CD14-positive monocyte (primary cell): Measurements from ENCODE around the gene HNF4A. TPM values are rescaled to one million over a fixed set of nuclear protein-coding genes. Genes with fewer than 3 reads are reported as not detected.
"Not testable (repeated sequence)": the region's sequence is repeated elsewhere in the genome, so short reads cannot be mapped to it uniquely, and the experiment has no call there.

Experiments
- DNase-seq, 3 donors: peaks; one replicate each; pipeline ENCODE4 v3.0.0-alpha.2; 2011 to 2022
- H2AFZ ChIP-seq: 2 replicates; pipeline ENCODE4 v1.6.0; 2012; ENCODE audit warnings: mild to moderate bottlenecking, low read depth, low read length, inconsistent platforms; ENCODE audit not compliant: insufficient read depth, poor library complexity, severe bottlenecking
- H3K27ac ChIP-seq, 2 donors: 1 replicate in 1 of 2; 2 replicates in 1 of 2; pipeline ENCODE4 v1.5.1; 2012 to 2013; ENCODE audit warnings: low read length in 2 of 2, control low read depth in 1 of 2, inconsistent platforms in 1 of 2, low read depth in 1 of 2, mild to moderate bottlenecking in 1 of 2
- H3K27me3 ChIP-seq, 2 donors: one replicate each; pipeline versions ENCODE4 v1.6.0 to v1.6.1; 2011 to 2013; ENCODE audit warnings: low read length in 2 of 2; ENCODE audit not compliant: control insufficient read depth in 2 of 2, insufficient read depth in 2 of 2
- H3K36me3 ChIP-seq, 2 donors: replicated peaks in 1 of 2; 1 replicate in 1 of 2; 2 replicates in 1 of 2; pipeline versions ENCODE4 v1.5.1 to v1.6.1; 2012 to 2013; ENCODE audit warnings: low read length in 2 of 2, control low read depth in 1 of 2, inconsistent platforms in 1 of 2, mild to moderate bottlenecking in 1 of 2; ENCODE audit not compliant: insufficient read depth in 2 of 2, control insufficient read depth in 1 of 2
- H3K4me1 ChIP-seq, 2 donors: 1 replicate in 1 of 2; 2 replicates in 1 of 2; pipeline versions ENCODE4 v1.5.1 to v1.6.1; 2012 to 2013; ENCODE audit warnings: low read length in 2 of 2, control low read depth in 1 of 2, inconsistent platforms in 1 of 2, mild to moderate bottlenecking in 1 of 2, moderate library complexity in 1 of 2; ENCODE audit not compliant: insufficient read depth in 2 of 2, control insufficient read depth in 1 of 2
- H3K4me2 ChIP-seq: replicated peaks from 2 replicates; pipeline ENCODE3; 2012; ENCODE audit warnings: low read length, moderate library complexity, mild to moderate bottlenecking; ENCODE audit not compliant: poor library complexity, severe bottlenecking; ENCODE audit errors: extremely low read depth
- H3K4me3 ChIP-seq, 3 experiments: fragments of 200-600 bp in 1 of 3; sonication (generic) in 1 of 3; replicated peaks in 1 of 3; 1 replicate in 2 of 3; 2 replicates in 1 of 3; pipeline ENCODE4 v1.5.1; 2011 to 2013; ENCODE audit warnings: low read length in 3 of 3, mild to moderate bottlenecking in 3 of 3, control low read depth in 2 of 3, low read depth in 2 of 3, inconsistent platforms in 1 of 3, moderate library complexity in 1 of 3
- H3K79me2 ChIP-seq: 2 replicates; pipeline ENCODE4 v1.6.0; 2012; ENCODE audit warnings: mild to moderate bottlenecking, control low read depth, inconsistent platforms, low read length, moderate library complexity; ENCODE audit not compliant: insufficient read depth
- H3K9ac ChIP-seq: 2 replicates; pipeline ENCODE4 v1.6.0; 2017; ENCODE audit warnings: low read length, mild to moderate bottlenecking; ENCODE audit not compliant: insufficient read depth, poor library complexity, severe bottlenecking
- H3K9me3 ChIP-seq, 2 donors: replicated peaks in 1 of 2; 1 replicate in 1 of 2; 2 replicates in 1 of 2; pipeline versions ENCODE4 v1.5.1 to v1.6.1; 2012 to 2013; ENCODE audit warnings: low read length in 2 of 2, control low read depth in 1 of 2; ENCODE audit not compliant: control insufficient read depth in 1 of 2, insufficient read depth in 1 of 2
- H4K20me1 ChIP-seq: 2 replicates; pipeline ENCODE4 v1.6.0; 2012; ENCODE audit warnings: mild to moderate bottlenecking, low read length, control low read depth, moderate library complexity; ENCODE audit not compliant: insufficient read depth
- H3K27ac Mint-ChIP-seq, 7 donors: one replicate each; pipeline ENCODE4 v1.8.0; 2020; ENCODE audit warnings: mild to moderate bottlenecking in 7 of 7, mixed read lengths in 7 of 7, moderate library complexity in 6 of 7, inconsistent platforms in 2 of 7
- H3K27me3 Mint-ChIP-seq, 3 donors: one replicate each; pipeline ENCODE4 v1.8.0; 2021 to 2022; ENCODE audit warnings: low read depth in 3 of 3, mild to moderate bottlenecking in 3 of 3, mixed read lengths in 3 of 3, moderate library complexity in 3 of 3, inconsistent platforms in 1 of 3
- H3K36me3 Mint-ChIP-seq, 2 donors: one replicate each; pipeline ENCODE4 v1.8.0; 2020; ENCODE audit warnings: mixed read lengths in 2 of 2, inconsistent platforms in 1 of 2, mild to moderate bottlenecking in 1 of 2
- H3K4me1 Mint-ChIP-seq: one replicate; pipeline ENCODE4 v1.8.0; 2020; ENCODE audit warnings: mild to moderate bottlenecking, mixed read lengths
- H3K4me3 Mint-ChIP-seq, 2 donors: one replicate each; pipeline ENCODE4 v1.8.0; 2020; ENCODE audit warnings: mild to moderate bottlenecking in 2 of 2, mixed read lengths in 2 of 2, moderate library complexity in 1 of 2
- H3K9me3 Mint-ChIP-seq, 7 donors: one replicate each; pipeline ENCODE4 v1.8.0; 2020 to 2022; ENCODE audit warnings: mixed read lengths in 7 of 7, mild to moderate bottlenecking in 6 of 7, moderate library complexity in 6 of 7, inconsistent platforms in 2 of 7
- CTCF ChIP-seq: fragments of 200-600 bp; IDR thresholded peaks from one replicate; pipeline ENCODE4 v1.8.0; 2022; ENCODE audit warnings: antibody characterized with exemption, mild to moderate bottlenecking
- WGBS: methylation state at CpG from one replicate; pipeline ENCODE4 v1.1.5; 2013; ENCODE audit warnings: missing lambda C conversion rate; ENCODE audit not compliant: insufficient coverage; 5-methylcytosine and 5-hydroxymethylcytosine counted together
- intact Hi-C, 2 donors: fragments of 100-400 bp; cut with micrococcal nuclease; formaldehyde crosslinking; loops; one replicate each; pipeline versions ENCODE4 v1.15.0 to v1.15.1; 2023
- polyA plus RNA-seq, 3 donors: library from polyadenylated mRNA; depleted of rRNA in 1 of 3; unstranded in 2 of 3; stranded (reverse) in 1 of 3; fragments of 300-500 nt in 2 of 3; fragments of >200 nt in 1 of 3; fragmentation: Illumina TruSeq in 2 of 3; gene quantifications; 1 replicate in 2 of 3; 2 replicates in 1 of 3; pipeline ENCODE4 v1.2.3, GENCODE V29; 2012 to 2021

HNF4A gene
- polyA plus RNA-seq, 3 donors, result not detected

- H3K36me3 Mint-ChIP-seq, result no peaks in the 10 kb centered on the region
- DNase-seq, result no peak
- H3K27ac ChIP-seq, result no peak overlapping the region
- TF ChIP-seq CTCF, result no peak
- H3K4me2 ChIP-seq, result no peak overlapping the region
- H2AFZ ChIP-seq, result no peak overlapping the region
- no peaks in the 10 kb centered on the region for H3K36me3 ChIP-seq
- peaks cover 0 to 6% (median 4%) of the 10 kb centered on the region in 3 donors for H3K27me3 Mint-ChIP-seq
- peaks cover 12 to 15% of the 10 kb centered on the region in 2 donors for H3K4me1 ChIP-seq
- H3K4me3 ChIP-seq, result no peak overlapping the region
- H3K27me3 ChIP-seq, result no peaks in the 10 kb centered on the region
- H3K27ac Mint-ChIP-seq, result no peak overlapping the region
- no peak overlapping the region for H3K4me3 Mint-ChIP-seq
- H3K79me2 ChIP-seq, result no peaks in the 10 kb centered on the region
- no peaks in the 10 kb centered on the region for H3K9me3 Mint-ChIP-seq
- H3K9ac ChIP-seq, result no peak overlapping the region
- H4K20me1 ChIP-seq, result no peaks in the 10 kb centered on the region
- peaks cover 15% of the 10 kb centered on the region for H3K4me1 Mint-ChIP-seq
- intact Hi-C loops, result no loop called here
- WGBS, result 50% methylated on average over 1 of the region's 2 CpGs
- no peaks in the 10 kb centered on the region for H3K9me3 ChIP-seq
Observed at GRCh38 chr20:44471481-44471882, 116.0 kb downstream of the HNF4A start.

GRCh38 chr20:44472283-44472682, 116.8 kb downstream of the HNF4A start:
- peaks cover 14 to 17% of the 10 kb centered on the region in 2 donors for H3K4me1 ChIP-seq
- H3K9me3 Mint-ChIP-seq, H3K27me3 Mint-ChIP-seq, H3K79me2 ChIP-seq, H3K9me3 ChIP-seq, intact Hi-C loops, H2AFZ ChIP-seq, H3K4me2 ChIP-seq, H3K36me3 ChIP-seq, H3K36me3 Mint-ChIP-seq, H4K20me1 ChIP-seq, H3K27ac Mint-ChIP-seq, H3K4me3 ChIP-seq, H3K9ac ChIP-seq, H3K27me3 ChIP-seq, H3K27ac ChIP-seq, H3K4me3 Mint-ChIP-seq, DNase-seq: not testable (repeated sequence)
- peaks cover 19% of the 10 kb centered on the region for H3K4me1 Mint-ChIP-seq
- WGBS, result 100% methylated on average over 2 of the region's 9 CpGs
